Endothelial cell of umbilical vein (primary cell): Measurements from ENCODE around the gene NEB. TPM values are rescaled to one million over a fixed set of nuclear protein-coding genes. Genes with fewer than 3 reads are reported as not detected.
"Not testable (repeated sequence)": the region's sequence is repeated elsewhere in the genome, so short reads cannot be mapped to it uniquely, and the experiment has no call there.

Source experiments
- BruUV-seq: library from RNA; stranded (reverse); fragments of 400-500 nt; replicated peaks from 2 replicates; lab custom pipeline; 2021; lab: Mats Ljungman, UMichigan
- CTCF ChIA-PET: fragments of 300-600, 350-600 bp; sonication (Branson Sonifier 250); formaldehyde crosslinking; loops from one replicate; lab custom pipeline; 2021; ENCODE audit warnings: antibody characterized with exemption, inconsistent platforms; lab: Charles Lee
- POLR2A ChIA-PET: fragments of 300-600, 350-600 bp; sonication (Branson Sonifier 250); formaldehyde crosslinking; loops from one replicate; lab custom pipeline; 2021; ENCODE audit warnings: antibody characterized with exemption, inconsistent platforms; lab: Charles Lee
- DNase-seq: peaks from one replicate; pipeline ENCODE4 v3.0.0-alpha.2; 2011; ENCODE audit warnings: low read depth, low spot score
- FAIRE-seq: peaks from 2 replicates; lab custom pipeline; 2011; peaks lifted over from hg19 to GRCh38; lab: Jason Lieb, UNC
- H2AFZ ChIP-seq: 2 replicates; pipeline ENCODE4 v1.6.0; 2012; ENCODE audit warnings: low read depth, low read length, control low read depth, inconsistent platforms
- H3K27ac ChIP-seq: 2 replicates; pipeline ENCODE4 v1.5.1; 2011; ENCODE audit warnings: low read depth, mild to moderate bottlenecking, control low read depth, low read length, moderate library complexity; ENCODE audit not compliant: insufficient read depth
- H3K27me3 ChIP-seq, 2 experiments: 2 replicates each; pipeline versions ENCODE4 v1.6.0 to v1.6.1; 2011; ENCODE audit warnings: low read length in 2 of 2, mixed read lengths in 1 of 2; ENCODE audit not compliant: control insufficient read depth in 2 of 2, insufficient read depth in 2 of 2
- H3K36me3 ChIP-seq, 2 experiments: 2 replicates in 1 of 2; 3 replicates in 1 of 2; pipeline ENCODE4 v1.5.1; 2011; ENCODE audit warnings: low read length in 2 of 2, mild to moderate bottlenecking in 1 of 2, moderate library complexity in 1 of 2; ENCODE audit not compliant: control insufficient read depth in 2 of 2, insufficient read depth in 2 of 2; ENCODE audit errors: extremely low read depth in 1 of 2
- H3K4me1 ChIP-seq: 3 replicates; pipeline ENCODE4 v1.5.1; 2011; ENCODE audit warnings: mild to moderate bottlenecking, low read length; ENCODE audit not compliant: control insufficient read depth, insufficient read depth; ENCODE audit errors: extremely low read depth
- H3K4me2 ChIP-seq: 2 replicates; pipeline ENCODE4 v1.6.1; 2011; ENCODE audit warnings: low read length, control low read depth, mixed read lengths; ENCODE audit not compliant: insufficient read depth
- H3K4me3 ChIP-seq, 3 experiments: fragments of 200-600 bp in 1 of 3; sonication (generic), shearing (Covaris generic) in 1 of 3; replicated peaks in 1 of 3; 2 replicates each; pipeline ENCODE4 v1.5.1; 2011 to 2016; ENCODE audit warnings: control low read depth in 3 of 3, low read length in 3 of 3, mild to moderate bottlenecking in 2 of 3, inconsistent platforms in 1 of 3, low read depth in 1 of 3, moderate library complexity in 1 of 3; ENCODE audit not compliant: insufficient read depth in 1 of 3
- H3K79me2 ChIP-seq: 2 replicates; pipeline ENCODE4 v1.6.0; 2012; ENCODE audit warnings: low read length, inconsistent platforms; ENCODE audit not compliant: control insufficient read depth, insufficient read depth
- H3K9ac ChIP-seq: replicated peaks from 2 replicates; pipeline ENCODE3; 2011; ENCODE audit warnings: low read length, control low read depth; ENCODE audit not compliant: insufficient read depth; ENCODE audit errors: extremely low read depth
- H3K9me1 ChIP-seq: replicated peaks from 3 replicates; pipeline ENCODE4 v1.6.0; 2011; ENCODE audit warnings: mild to moderate bottlenecking, low read length; ENCODE audit not compliant: control insufficient read depth, insufficient read depth; ENCODE audit errors: extremely low read depth
- H3K9me3 ChIP-seq: replicated peaks from 2 replicates; pipeline ENCODE4 v1.5.1; 2012; ENCODE audit warnings: low read length, inconsistent platforms; ENCODE audit not compliant: control insufficient read depth, insufficient read depth
- H4K20me1 ChIP-seq: replicated peaks from 2 replicates; pipeline ENCODE3; 2011; ENCODE audit warnings: mild to moderate bottlenecking, low read length; ENCODE audit not compliant: control insufficient read depth, insufficient read depth; ENCODE audit errors: extremely low read depth
- dilution Hi-C: fragments of 300-500 bp; cut with MboI; formaldehyde crosslinking; loops from one replicate; pipeline ENCODE4 v1.15.0; 2019; ENCODE audit warnings: low sequenced_read_pairs; ENCODE audit not compliant: extremely low pct_ligation_motif_present
- intact Hi-C: fragments of 100-400 bp; cut with micrococcal nuclease; formaldehyde crosslinking; loops from one replicate; pipeline ENCODE4 v1.10.0; 2022
- polyA plus RNA-seq, 4 experiments: library from polyadenylated mRNA; depleted of rRNA in 3 of 4; stranded (reverse) in 3 of 4; unstranded in 1 of 4; fragments of >200 nt; gene quantifications; 2 replicates each; pipeline versions ENCODE4 v1.2.1 to v1.2.3, GENCODE V29; 2011 to 2012; ENCODE audit warnings: missing spikeins in 1 of 4
- total RNA-seq: library from RNA; stranded (reverse); gene quantifications from 2 replicates; pipeline ENCODE4 v1.2.3, GENCODE V29; 2021

The NEB gene
- total and polyA plus RNA-seq, 2 donors (not counting 3 experiments of a cell fraction or from before 2014, with no cell fraction given), result 0.84 to 1.8 TPM

DNA sequence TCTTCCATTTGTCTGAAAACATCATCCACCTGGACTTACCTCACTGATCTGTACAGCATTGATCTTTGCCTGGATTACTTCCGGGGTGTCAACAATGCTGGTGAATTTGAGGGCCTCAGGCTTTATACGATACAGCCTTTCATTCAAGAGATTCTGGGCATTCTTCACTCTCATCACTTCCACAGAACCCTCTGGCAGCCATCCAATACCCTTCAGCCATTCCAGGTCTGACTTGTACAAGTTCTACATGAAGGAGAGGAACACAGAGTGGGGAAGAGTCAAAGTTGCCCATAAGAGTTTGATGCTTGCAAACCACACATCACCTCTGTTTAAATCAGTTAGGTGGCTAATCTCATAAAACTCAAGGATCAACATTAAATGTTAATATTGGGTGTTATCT, 130.7 kb downstream of the NEB start:
- intact Hi-C loops, H3K9me1 ChIP-seq, H3K9me3 ChIP-seq, DNase-seq, H2AFZ ChIP-seq, H3K4me3 ChIP-seq, BruUV-seq, H3K9ac ChIP-seq, POLR2A ChIA-PET, H3K4me1 ChIP-seq, dilution Hi-C loops, H3K4me2 ChIP-seq, H4K20me1 ChIP-seq, H3K27ac ChIP-seq, FAIRE-seq, H3K79me2 ChIP-seq, CTCF ChIA-PET, H3K27me3 ChIP-seq, H3K36me3 ChIP-seq: not testable (repeated sequence)

GRCh38 chr2:151602402-151602801, 131.9 kb downstream of the NEB start:
- DNase-seq, H3K9ac ChIP-seq, intact Hi-C loops, dilution Hi-C loops, H3K4me1 ChIP-seq, H2AFZ ChIP-seq, H3K4me2 ChIP-seq, H3K27me3 ChIP-seq, H3K27ac ChIP-seq, H3K36me3 ChIP-seq, H4K20me1 ChIP-seq, POLR2A ChIA-PET, CTCF ChIA-PET, H3K9me3 ChIP-seq, H3K4me3 ChIP-seq, BruUV-seq, FAIRE-seq, H3K9me1 ChIP-seq, H3K79me2 ChIP-seq: not testable (repeated sequence)

DNA sequence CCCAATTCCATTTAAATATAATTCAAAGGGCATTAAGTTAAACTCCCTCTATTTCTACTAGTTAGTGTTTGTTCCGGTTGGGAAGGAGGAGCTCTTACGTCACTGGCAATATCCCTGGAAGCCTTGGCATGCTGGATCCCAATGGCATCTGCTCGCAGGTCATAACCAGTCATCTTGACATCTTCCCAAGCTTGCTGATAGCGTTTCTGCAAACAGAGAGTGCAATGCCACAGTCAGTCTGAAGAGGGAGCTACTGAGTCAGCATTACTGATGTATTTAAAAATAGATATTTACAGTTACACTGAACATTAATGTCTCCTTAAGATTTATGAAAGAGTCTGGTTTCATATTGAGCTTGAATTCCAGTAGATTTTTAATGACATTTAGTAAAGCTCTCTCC, 132.5 kb downstream of the NEB start:
- H3K9ac ChIP-seq, H2AFZ ChIP-seq, H3K36me3 ChIP-seq, intact Hi-C loops, H3K27me3 ChIP-seq, H3K9me1 ChIP-seq, H3K4me1 ChIP-seq, H3K27ac ChIP-seq, FAIRE-seq, dilution Hi-C loops, POLR2A ChIA-PET, H3K4me2 ChIP-seq, DNase-seq, CTCF ChIA-PET, H3K79me2 ChIP-seq, H4K20me1 ChIP-seq, BruUV-seq, H3K4me3 ChIP-seq, H3K9me3 ChIP-seq: not testable (repeated sequence)

DNA sequence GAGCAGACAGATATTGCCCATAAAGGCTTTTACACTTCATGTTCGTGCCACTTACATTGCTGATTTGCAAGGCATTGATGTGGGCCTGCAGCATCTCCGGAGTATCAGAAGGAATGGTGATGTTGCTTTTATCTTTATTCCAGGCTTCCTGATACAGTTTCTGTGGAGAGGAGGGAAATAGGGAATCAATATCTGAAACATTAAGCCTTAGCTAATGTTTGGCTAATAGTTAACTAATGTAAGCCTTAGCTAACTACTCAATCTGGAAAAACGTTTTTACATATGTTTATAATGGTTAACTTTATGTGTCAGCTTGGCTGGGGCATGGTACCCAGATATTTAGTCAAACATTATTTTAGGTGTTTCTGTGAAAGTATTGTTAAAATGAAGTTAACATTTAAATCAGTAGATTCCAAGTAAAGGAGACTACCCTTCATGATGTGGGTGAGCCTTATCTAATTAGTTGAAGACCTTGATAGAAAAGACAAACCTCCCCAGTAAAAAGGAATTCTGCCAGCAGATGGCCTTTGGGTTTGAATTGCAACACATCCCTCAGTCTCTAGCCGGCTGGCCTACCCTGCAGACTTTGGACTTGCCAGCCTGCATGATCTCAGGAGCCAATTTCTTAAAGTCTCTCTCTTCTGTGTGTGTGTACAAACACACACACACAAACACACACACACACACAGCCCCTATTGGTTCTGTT, 137.2 kb downstream of the NEB start:
- H2AFZ ChIP-seq, H3K36me3 ChIP-seq, H3K9me3 ChIP-seq, H3K4me1 ChIP-seq, CTCF ChIA-PET, BruUV-seq, H3K9ac ChIP-seq, intact Hi-C loops, H4K20me1 ChIP-seq, DNase-seq, H3K27ac ChIP-seq, POLR2A ChIA-PET, dilution Hi-C loops, H3K27me3 ChIP-seq, FAIRE-seq, H3K9me1 ChIP-seq, H3K4me3 ChIP-seq, H3K79me2 ChIP-seq, H3K4me2 ChIP-seq: not testable (repeated sequence)
